ENCODE data around the gene STAT3. TPM values are rescaled to one million over a fixed set of nuclear protein-coding genes. Genes with fewer than 3 reads are reported as not detected.

The STAT3 gene
- total and polyA plus RNA-seq, 9 of the 15 experiments (the other 6 are each of a cell fraction or from before 2014, with no cell fraction given) = 90.0 to 179 (median 114) TPM

DNA sequence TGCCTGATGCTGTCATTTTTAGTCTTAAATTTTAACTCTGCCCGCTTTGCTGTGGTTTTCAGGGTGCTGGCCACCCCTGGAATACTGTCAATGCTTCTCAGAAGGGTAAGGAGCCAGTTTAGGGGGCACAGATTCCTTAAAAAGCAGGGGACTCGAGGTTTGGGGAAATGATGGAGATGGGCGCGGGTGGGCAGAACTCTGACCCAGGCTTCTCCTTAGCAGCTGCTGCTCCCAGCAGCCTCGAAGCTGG lies 76.3 kb downstream of the STAT3 start (continued):
- 0 out of 2 replicates have a peak, but pooled peaks have one; percentile 52 for TF ChIP-seq E2F1 (CRISPR knock-in tag; IDR thresholded peaks at IDR 0.05)
- TF ChIP-seq FOSL1 (tag; conservative IDR thresholded peaks at IDR 0.05) = peak; percentile 46
- TF ChIP-seq HCFC1 (IDR thresholded peaks at IDR 0.05; ENCODE audit: low read depth, low read length) = no peak
- no peak for TF ChIP-seq CEBPG (CRISPR knock-in tag; IDR thresholded peaks at IDR 0.05)
- no peak for TF ChIP-seq CEBPG (tag; conservative IDR thresholded peaks at IDR 0.05 in 1 of 2, IDR thresholded peaks at IDR 0.05 in 1 of 2)
- TF ChIP-seq MXD1 (CRISPR knock-in tag; IDR thresholded peaks at IDR 0.05; ENCODE audit: borderline replicate concordance, poor library complexity, severe bottlenecking) = no peak
- no peak for TF ChIP-seq E4F1 (CRISPR knock-in tag; IDR thresholded peaks at IDR 0.05; ENCODE audit: borderline replicate concordance)
- no peak for TF ChIP-seq YY1 (IDR thresholded peaks at IDR 0.05; ENCODE audit: borderline replicate concordance in 1 of 3, control insufficient read depth in 1 of 3, extremely low read depth in 1 of 3, insufficient read depth in 3 of 3, insufficient read length in 1 of 3, insufficient replicate concordance in 2 of 3, low read depth in 1 of 3, low read length in 2 of 3)
- no peak for TF ChIP-seq MYC (IDR thresholded peaks at IDR 0.05; ENCODE audit: low read depth, low read length)
- peak; percentile 74; the same call in 1 of the 2 replicates for TF ChIP-seq MYC (CRISPR knock-in tag; IDR thresholded peaks at IDR 0.05; ENCODE audit: borderline replicate concordance, low read depth)
- TF ChIP-seq, protein P1, sequence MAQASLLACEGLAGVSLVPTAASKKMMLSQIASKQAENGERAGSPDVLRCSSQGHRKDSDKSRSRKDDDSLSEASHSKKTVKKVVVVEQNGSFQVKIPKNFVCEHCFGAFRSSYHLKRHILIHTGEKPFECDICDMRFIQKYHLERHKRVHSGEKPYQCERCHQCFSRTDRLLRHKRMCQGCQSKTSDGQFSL (CRISPR knock-in tag; IDR thresholded peaks at IDR 0.05) = no peak
- TF ChIP-seq, protein P1 (tag; IDR thresholded peaks at IDR 0.05) = 0 out of 4 replicates have a peak, but pooled peaks of 1 of the 2 experiments have one; percentile 30
- TF ChIP-seq LEF1 (IDR thresholded peaks at IDR 0.05) = no peak
- no peak for TF ChIP-seq POLR3G (IDR thresholded peaks at IDR 0.05; ENCODE audit: extremely low read depth, insufficient read length, insufficient replicate concordance)
- no peak for TF ChIP-seq PTRF (tag; IDR thresholded peaks at IDR 0.05)
- TF ChIP-seq NCOA1 (IDR thresholded peaks at IDR 0.05; ENCODE audit: low read depth) = no peak
- TF ChIP-seq SMARCB1 (IDR thresholded peaks at IDR 0.05; ENCODE audit: insufficient read length, low read depth) = no peak
- no peak for TF ChIP-seq PHTF2 (CRISPR knock-in tag; IDR thresholded peaks at IDR 0.05)
- TF ChIP-seq, protein P2, sequence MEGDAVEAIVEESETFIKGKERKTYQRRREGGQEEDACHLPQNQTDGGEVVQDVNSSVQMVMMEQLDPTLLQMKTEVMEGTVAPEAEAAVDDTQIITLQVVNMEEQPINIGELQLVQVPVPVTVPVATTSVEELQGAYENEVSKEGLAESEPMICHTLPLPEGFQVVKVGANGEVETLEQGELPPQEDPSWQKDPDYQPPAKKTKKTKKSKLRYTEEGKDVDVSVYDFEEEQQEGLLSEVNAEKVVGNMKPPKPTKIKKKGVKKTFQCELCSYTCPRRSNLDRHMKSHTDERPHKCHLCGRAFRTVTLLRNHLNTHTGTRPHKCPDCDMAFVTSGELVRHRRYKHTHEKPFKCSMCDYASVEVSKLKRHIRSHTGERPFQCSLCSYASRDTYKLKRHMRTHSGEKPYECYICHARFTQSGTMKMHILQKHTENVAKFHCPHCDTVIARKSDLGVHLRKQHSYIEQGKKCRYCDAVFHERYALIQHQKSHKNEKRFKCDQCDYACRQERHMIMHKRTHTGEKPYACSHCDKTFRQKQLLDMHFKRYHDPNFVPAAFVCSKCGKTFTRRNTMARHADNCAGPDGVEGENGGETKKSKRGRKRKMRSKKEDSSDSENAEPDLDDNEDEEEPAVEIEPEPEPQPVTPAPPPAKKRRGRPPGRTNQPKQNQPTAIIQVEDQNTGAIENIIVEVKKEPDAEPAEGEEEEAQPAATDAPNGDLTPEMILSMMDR (IDR thresholded peaks at IDR 0.05 in 2 of 3, conservative IDR thresholded peaks at IDR 0.05 in 1 of 3; ENCODE audit: insufficient read depth in 2 of 3, low read depth in 1 of 3, low read length in 3 of 3) = no peak
- peak; percentile 65; the same call in 1 of the 2 replicates for TF ChIP-seq GTF2E2 (tag; IDR thresholded peaks at IDR 0.05)
- TF ChIP-seq SIN3A (IDR thresholded peaks at IDR 0.05; ENCODE audit: borderline replicate concordance in 2 of 2, control insufficient read depth in 1 of 2, low read depth in 2 of 2, low read length in 2 of 2) = 0 out of 4 replicates have a peak, but pooled peaks of 1 of the 2 experiments have one; percentile 15
